Panc1 (cell line): ENCODE results near the gene ADCYAP1R1. TPM values are rescaled to one million over a fixed set of nuclear protein-coding genes. Genes with fewer than 3 reads are reported as not detected.

Experiments
- ATAC-seq: fragments of 200-7000 bp; cut with Tn5 transposase; 2 replicates; pipeline ENCODE4 v1.9.1; 2020; ENCODE audit warnings: mild to moderate bottlenecking, moderate library complexity
- BruUV-seq: library from RNA; stranded (reverse); fragments of 400-500 nt; replicated peaks from 2 replicates; lab custom pipeline; 2021; lab: Mats Ljungman, UMichigan
- CTCF ChIA-PET: fragments of 300-600 bp; sonication (Branson Sonifier 250); formaldehyde crosslinking; loops from one replicate; lab custom pipeline; 2022; ENCODE audit warnings: antibody characterized with exemption; lab: Charles Lee
- POLR2A ChIA-PET: fragments of 300-600 bp; sonication (Branson Sonifier 250); formaldehyde crosslinking; loops from one replicate; lab custom pipeline; 2022; ENCODE audit warnings: antibody characterized with exemption; lab: Charles Lee
- DNase-seq: peaks from one replicate; pipeline ENCODE4 v3.0.0-alpha.2; 2010; ENCODE audit warnings: low read depth, low spot score
- H3K27ac ChIP-seq: 2 replicates; pipeline ENCODE4 v1.5.1; 2011; ENCODE audit warnings: mild to moderate bottlenecking, low read length, inconsistent platforms
- H3K27me3 ChIP-seq: fragments of 200-500 bp; sonication (Bioruptor generic); 2 replicates; pipeline ENCODE4 v1.6.0; 2014; ENCODE audit warnings: low read length, inconsistent platforms; ENCODE audit not compliant: control insufficient read depth, insufficient read depth
- H3K36me3 ChIP-seq: fragments of 200-500 bp; sonication (Bioruptor generic); 2 replicates; pipeline ENCODE4 v1.5.1; 2014; ENCODE audit warnings: inconsistent platforms, mild to moderate bottlenecking, low read length, moderate library complexity; ENCODE audit not compliant: control insufficient read depth, insufficient read depth
- H3K4me1 ChIP-seq: 2 replicates; pipeline ENCODE4 v1.5.1; 2011; ENCODE audit warnings: inconsistent platforms, mild to moderate bottlenecking, low read length, moderate library complexity; ENCODE audit not compliant: control insufficient read depth, insufficient read depth
- H3K4me3 ChIP-seq, 2 experiments: 2 replicates each; pipeline ENCODE4 v1.5.1; 2011 to 2012; ENCODE audit warnings: low read depth in 2 of 2, low read length in 2 of 2, mild to moderate bottlenecking in 2 of 2, inconsistent platforms in 1 of 2, moderate library complexity in 1 of 2
- H3K9me3 ChIP-seq: fragments of 200-500 bp; sonication (Bioruptor generic); 2 replicates; pipeline ENCODE4 v1.5.1; 2014; ENCODE audit warnings: low read depth, mild to moderate bottlenecking, inconsistent platforms, low read length, moderate library complexity; ENCODE audit not compliant: control insufficient read depth, insufficient read depth
- CTCF ChIP-seq: fragments of 450-650 bp; IDR thresholded peaks from 2 replicates; pipeline ENCODE4 v1.5.1; 2017; ENCODE audit warnings: mild to moderate bottlenecking
- POLR2AphosphoS5 ChIP-seq: IDR thresholded peaks from 2 replicates; pipeline ENCODE4 v1.6.1; 2012; ENCODE audit warnings: mild to moderate bottlenecking, low read depth, low read length, moderate library complexity
- REST ChIP-seq, 2 experiments: IDR thresholded peaks; 2 replicates each; pipeline ENCODE4 v1.6.1; 2011 to 2012; ENCODE audit warnings: low read depth in 2 of 2, control low read depth in 1 of 2, low read length in 1 of 2, mild to moderate bottlenecking in 1 of 2, moderate library complexity in 1 of 2; ENCODE audit not compliant: insufficient read depth in 1 of 2
- SIN3A ChIP-seq: IDR thresholded peaks from 2 replicates; pipeline ENCODE4 v1.6.1; 2012; ENCODE audit warnings: low read depth, mild to moderate bottlenecking, low read length, moderate library complexity, borderline replicate concordance; ENCODE audit not compliant: insufficient read depth
- TCF7L2 ChIP-seq: IDR thresholded peaks from 2 replicates; pipeline ENCODE4 v1.6.1; 2011; ENCODE audit warnings: mild to moderate bottlenecking, low read depth, low read length, inconsistent platforms
- in situ Hi-C: cut with HindIII; loops from 2 replicates; pipeline ENCODE4 v1.10.0; 2016; ENCODE audit warnings: low sequenced_read_pairs, low pct_unique_long_range_greater_than_20kb
- intact Hi-C: fragments of 100-400 bp; cut with micrococcal nuclease; formaldehyde crosslinking; loops from one replicate; pipeline ENCODE4 v1.10.0; 2022; ENCODE audit not compliant: unreplicated experiment
- total RNA-seq: library from RNA; stranded (reverse); gene quantifications from one replicate; pipeline ENCODE4 v1.2.1, GENCODE V29; 2021; ENCODE audit not compliant: unreplicated experiment

ADCYAP1R1 gene
- total RNA-seq, 1 experiment from 2014 or later = not detected

- peaks cover 26% of the 10 kb centered on the region; the same call in 1 of the 2 replicates for H3K27me3 ChIP-seq
- no peak for DNase-seq
- CTCF ChIA-PET = interaction anchor here (0.6 kb wide), 1 partner anchor 162 kb away, joined by 3 read pairs; no protein-coding TSS in a partner anchor
These were observed 44.2 kb downstream of the ADCYAP1R1 start for GRCh38 chr7:31096198-31096876.

GRCh38 chr7:31096877-31097258 is 44.8 kb downstream of the ADCYAP1R1 start:
- in situ Hi-C loops (no loop called here), intact Hi-C loops (no loop called here)
- DNase-seq (no peak), ATAC-seq (peak; percentile 35; the same call in 1 of the 2 replicates)
- TF ChIP-seq TCF7L2 (no peak), CTCF (no peak), POLR2AphosphoS5 (no peak), REST (IDR thresholded peaks at IDR 0.05; ENCODE audit: insufficient read depth in 1 of 2, low read depth in 2 of 2, low read length in 1 of 2) (no peak), SIN3A (no peak)
- H3K27me3 ChIP-seq = peaks cover 31% of the 10 kb centered on the region; the same call in 1 of the 2 replicates
- H3K4me1 ChIP-seq = no peaks in the 10 kb centered on the region
- no TSS peak for BruUV-seq
- no peak overlapping the region for H3K27ac ChIP-seq
- POLR2A ChIA-PET = no interaction called here
- H3K9me3 ChIP-seq = no peaks in the 10 kb centered on the region
- no peak overlapping the region for H3K4me3 ChIP-seq
- H3K36me3 ChIP-seq = no peaks in the 10 kb centered on the region
- CTCF ChIA-PET = interaction anchor here (0.6 kb wide), 1 partner anchor 163 kb away, joined by 3 read pairs; no protein-coding TSS in a partner anchor

More at GRCh38 chr7:31096198-31096876, 44.2 kb downstream of the ADCYAP1R1 start:
- POLR2A ChIA-PET = no interaction called here
- no peak for TF ChIP-seq TCF7L2
- no peak for TF ChIP-seq POLR2AphosphoS5
- TF ChIP-seq CTCF = no peak
- TF ChIP-seq SIN3A = no peak
- H3K4me3 ChIP-seq = no peak overlapping the region
- intact Hi-C loops (no loop called here), in situ Hi-C loops (no loop called here)
- no peaks in the 10 kb centered on the region for H3K4me1 ChIP-seq
- no peaks in the 10 kb centered on the region for H3K9me3 ChIP-seq
- H3K36me3 ChIP-seq = no peaks in the 10 kb centered on the region
- ATAC-seq = no peak
- no TSS peak for BruUV-seq
- H3K27ac ChIP-seq = no peak overlapping the region
